OCI-LY3 (cell line): ENCODE data around the gene RBM20.

Experiments
- CTCF ChIP-seq: fragments of 200-600, 300-600 bp; sonication (generic); IDR thresholded peaks from 2 replicates; pipeline ENCODE4 v1.5.1; 2014; ENCODE audit warnings: antibody characterized with exemption, low read length, low read depth
- EZH2phosphoT487 ChIP-seq: fragments of 200-600 bp; shearing (Covaris generic); IDR thresholded peaks from 2 replicates; pipeline ENCODE4 v1.6.1; 2018; ENCODE audit warnings: antibody characterized with exemption, mixed run types, low read depth

GRCh38 chr10:110642204-110643034 lies 1.7 kb upstream of the RBM20 start:
- TF ChIP-seq CTCF (no peak), EZH2phosphoT487 (no peak)
